Measurements from ENCODE around the gene KIRREL2.

KIRREL2 gene

GRCh38 chr19:35844482-35845214 lies 12.1 kb upstream of the KIRREL2 start:
- no peak for DNase-seq (ENCODE audit: low read depth, low spot score)

GRCh38 chr19:35845215-35846037 lies 11.3 kb upstream of the KIRREL2 start:
- no peak for DNase-seq (ENCODE audit: low read depth, low spot score)

- DNase-seq (ENCODE audit: low read depth, low spot score), result no peak
These were observed 10.6 kb upstream of the KIRREL2 start for GRCh38 chr19:35846038-35846668.

GRCh38 chr19:35847911-35848310 lies 8.8 kb upstream of the KIRREL2 start:
- no peak for DNase-seq (ENCODE audit: low read depth, low spot score)

- no peak for DNase-seq (ENCODE audit: low read depth, low spot score)
These were observed 8.2 kb upstream of the KIRREL2 start for GRCh38 chr19:35848486-35848885.

GRCh38 chr19:35848919-35849505 lies 7.7 kb upstream of the KIRREL2 start:
- DNase-seq (ENCODE audit: low read depth, low spot score), result no peak

- no peak for DNase-seq (ENCODE audit: low read depth, low spot score)
These were observed 5.3 kb upstream of the KIRREL2 start for GRCh38 chr19:35851213-35852028.

GRCh38 chr19:35852029-35852780 lies 4.5 kb upstream of the KIRREL2 start, which contains the start of gene NPHS1:
NPHS1 (minus strand) TSS chr19:35852504; CDS start chr19:35851837, 667 bp downstream.
- DNase-seq (ENCODE audit: low read depth, low spot score), result no peak

- no peak for DNase-seq (ENCODE audit: low read depth, low spot score)
These were observed 3.5 kb upstream of the KIRREL2 start for GRCh38 chr19:35853038-35853756.

GRCh38 chr19:35858311-35858710 lies 1.6 kb downstream of the KIRREL2 start:
- DNase-seq (ENCODE audit: low read depth, low spot score), result no peak

- no peak for DNase-seq (ENCODE audit: low read depth, low spot score)
These were observed 2.7 kb downstream of the KIRREL2 start for GRCh38 chr19:35859414-35859813.

- no peak for DNase-seq (ENCODE audit: low read depth, low spot score)
These were observed 3.7 kb downstream of the KIRREL2 start for GRCh38 chr19:35860436-35860817.

GRCh38 chr19:35860818-35861639 lies 4.3 kb downstream of the KIRREL2 start:
- peak; percentile 72 for DNase-seq (ENCODE audit: low read depth, low spot score)

GRCh38 chr19:35861640-35862160 lies 5.0 kb downstream of the KIRREL2 start:
- no peak for DNase-seq (ENCODE audit: low read depth, low spot score)

GRCh38 chr19:35862528-35862927 lies 5.8 kb downstream of the KIRREL2 start:
- DNase-seq (ENCODE audit: low read depth, low spot score), result no peak

- DNase-seq (ENCODE audit: low read depth, low spot score), result no peak
These were observed 6.3 kb downstream of the KIRREL2 start for GRCh38 chr19:35863018-35863417.

GRCh38 chr19:35868172-35868822 lies 11.6 kb downstream of the KIRREL2 start, which contains the start of gene APLP1:
APLP1 (plus strand) TSS chr19:35868574; CDS start chr19:35868637, 63 bp downstream.
- no peak for DNase-seq (ENCODE audit: low read depth, low spot score)

- DNase-seq (ENCODE audit: low read depth, low spot score), result no peak
These were observed 12.2 kb downstream of the KIRREL2 start for GRCh38 chr19:35868823-35869326.
